Peyer's patch (tissue), 4 donors: ENCODE results near the gene FGL2. TPM values are rescaled to one million over a fixed set of nuclear protein-coding genes. Genes with fewer than 3 reads are reported as not detected.

Source experiments
- DNase-seq, 3 donors: peaks; one replicate each; pipeline ENCODE4 v3.0.0-alpha.2; 2017 to 2019
- H3K27ac ChIP-seq, 4 donors: fragments of 200-600 bp; sonication (generic); one replicate each; pipeline ENCODE4 v1.5.1; 2016 to 2019
- H3K27me3 ChIP-seq, 2 donors: fragments of 200-600 bp; sonication (generic); one replicate each; pipeline ENCODE4 v1.5.1; 2019
- H3K36me3 ChIP-seq, 3 donors: fragments of 200-600 bp; sonication (generic); one replicate each; pipeline ENCODE4 v1.5.1; 2016 to 2019
- H3K4me1 ChIP-seq, 4 donors: fragments of 200-600 bp; sonication (generic); one replicate each; pipeline ENCODE4 v1.5.1; 2016 to 2019
- H3K4me3 ChIP-seq, 4 donors: fragments of 200-600 bp; sonication (generic); 1 replicate in 3 of 4; 2 replicates in 1 of 4; pipeline ENCODE4 v1.5.1; 2016 to 2019; ENCODE audit warnings: mild to moderate bottlenecking in 1 of 4
- H3K9me3 ChIP-seq, 4 donors: fragments of 200-600 bp; sonication (generic); one replicate each; pipeline ENCODE4 v1.5.1; 2016 to 2019; ENCODE audit warnings: mild to moderate bottlenecking in 1 of 4
- CTCF ChIP-seq, 6 experiments: fragments of 450-650 bp in 4 of 6; fragments of 200-600 bp in 2 of 6; sonication (generic) in 1 of 6; IDR thresholded peaks; one replicate each; pipeline ENCODE4 v1.5.1; 2017 to 2019; ENCODE audit warnings: antibody characterized with exemption in 6 of 6, mild to moderate bottlenecking in 3 of 6, moderate library complexity in 1 of 6
- POLR2A ChIP-seq, 2 donors: fragments of 450-650 bp; IDR thresholded peaks; one replicate each; pipeline ENCODE4 v1.5.1; 2017; ENCODE audit warnings: antibody characterized with exemption in 2 of 2, mild to moderate bottlenecking in 2 of 2, moderate library complexity in 2 of 2
- total RNA-seq, 4 donors: library from RNA; depleted of rRNA; stranded (reverse); fragments of >200 nt; gene quantifications; one replicate each; pipeline ENCODE4 v1.1.0, GENCODE V29; 2016

Gene FGL2
- 10 to 100 TPM; 16.1 to 27.2 (median 24.5) TPM for total RNA-seq

GRCh38 chr7:77199013-77199966 is at the start of gene FGL2:
TSS of gene FGL2 (minus strand) at chr7:77199819. CDS start at chr7:77199793, 26 bp downstream.
- no peak for TF ChIP-seq CTCF (IDR thresholded peaks at IDR 0.05)
- peak; percentile 29 to 52 for TF ChIP-seq POLR2A (IDR thresholded peaks at IDR 0.05)
- peaks cover 0 to 23% (median under 1%) of the 10 kb centered on the region in 4 donors for H3K4me1 ChIP-seq
- no peaks in the 10 kb centered on the region for H3K9me3 ChIP-seq
- no peaks in the 10 kb centered on the region for H3K27me3 ChIP-seq
- no peaks in the 10 kb centered on the region for H3K36me3 ChIP-seq
- peak; percentile 56 to 84 (median 57) for DNase-seq
- H3K27ac ChIP-seq: peak within 1 kb of the TSS; percentile 50 to 83 (median 70)
- peak within 1 kb of the TSS; percentile 28 to 56 (median 40) for H3K4me3 ChIP-seq

- TF ChIP-seq CTCF (IDR thresholded peaks at IDR 0.05) (no peak), POLR2A (IDR thresholded peaks at IDR 0.05) (no peak)
- no peaks in the 10 kb centered on the region for H3K9me3 ChIP-seq
- no peak for DNase-seq
These were observed 48.5 kb upstream of the FGL2 start for GRCh38 chr7:77248154-77248553.

GRCh38 chr7:77247206-77247850 is 47.7 kb upstream of the FGL2 start:
- Histone ChIP-seq H3K9me3 (no peaks in the 10 kb centered on the region), H3K4me1 (peaks cover 0 to 11% (median 0%) of the 10 kb centered on the region in 4 donors), H3K27me3 (no peaks in the 10 kb centered on the region), H3K4me3 (no peak overlapping the region), H3K36me3 (no peaks in the 10 kb centered on the region), H3K27ac (no peak overlapping the region)
- peak; percentile 82 to 95 (median 87) for DNase-seq
- TF ChIP-seq CTCF (IDR thresholded peaks at IDR 0.05) (peak; percentile 58 to 97 (median 94)), POLR2A (IDR thresholded peaks at IDR 0.05) (no peak)

More at GRCh38 chr7:77248154-77248553, 48.5 kb upstream of the FGL2 start:
- Histone ChIP-seq H3K4me1 (peaks cover 0 to 11% (median 0%) of the 10 kb centered on the region in 4 donors), H3K4me3 (no peak overlapping the region), H3K27me3 (no peaks in the 10 kb centered on the region), H3K36me3 (no peaks in the 10 kb centered on the region), H3K27ac (no peak overlapping the region)

GRCh38 chr7:77246026-77246640 is 46.5 kb upstream of the FGL2 start:
- TF ChIP-seq POLR2A (IDR thresholded peaks at IDR 0.05): no peak
- no peak for TF ChIP-seq CTCF (IDR thresholded peaks at IDR 0.05)
- Histone ChIP-seq H3K9me3 (no peaks in the 10 kb centered on the region), H3K4me3 (no peak overlapping the region), H3K27ac (peak overlapping the region in 1 of 4 donors; percentile 33), H3K36me3 (no peaks in the 10 kb centered on the region), H3K27me3 (no peaks in the 10 kb centered on the region), H3K4me1 (peaks cover 0 to 11% (median 0%) of the 10 kb centered on the region in 4 donors)
- peak in 1 of 3 donors; percentile 53 for DNase-seq

GRCh38 chr7:77245015-77245755 is 45.6 kb upstream of the FGL2 start:
- DNase-seq: peak in 2 of 3 donors; percentile 55 to 57
- H3K36me3 ChIP-seq: no peaks in the 10 kb centered on the region
- peak overlapping the region in 1 of 4 donors; percentile 33 for H3K27ac ChIP-seq
- no peaks in the 10 kb centered on the region for H3K27me3 ChIP-seq
- TF ChIP-seq POLR2A (IDR thresholded peaks at IDR 0.05) (no peak), CTCF (IDR thresholded peaks at IDR 0.05) (no peak)
- no peak overlapping the region for H3K4me3 ChIP-seq
- peaks cover 0 to 11% (median 0%) of the 10 kb centered on the region in 4 donors for H3K4me1 ChIP-seq
- H3K9me3 ChIP-seq: no peaks in the 10 kb centered on the region
